Naive thymus-derived CD4-positive, alpha-beta T cell (primary cell): ENCODE results near the gene EPDR1. TPM values are rescaled to one million over a fixed set of nuclear protein-coding genes. Genes with fewer than 3 reads are reported as not detected.

ENCODE experiments used
- ATAC-seq: fragments of 150-1000 bp; cut with Tn5 transposase; 2 replicates; pipeline ENCODE4 v1.10.0; 2021; ENCODE audit warnings: mild to moderate bottlenecking, moderate library complexity
- CTCF ChIA-PET: fragments of 350-600 bp; sonication (Branson Sonifier 250); formaldehyde crosslinking; loops from one replicate; lab custom pipeline; 2021; ENCODE audit warnings: antibody characterized with exemption; lab: Charles Lee
- POLR2A ChIA-PET: fragments of 350-600 bp; sonication (Branson Sonifier 250); formaldehyde crosslinking; loops from one replicate; lab custom pipeline; 2021; ENCODE audit warnings: antibody characterized with exemption, inconsistent platforms; lab: Charles Lee
- DNase-seq, 9 donors: peaks; one replicate each; pipeline versions ENCODE4 v3.0.0 to v3.0.0-alpha.2; 2020 to 2022; ENCODE audit warnings: mixed read lengths in 1 of 9
- H3K27ac ChIP-seq: one replicate; pipeline ENCODE4 v1.7.0; 2013; ENCODE audit warnings: mild to moderate bottlenecking, low read depth, low read length, moderate library complexity
- H3K27me3 ChIP-seq, 2 donors: one replicate each; pipeline ENCODE4 v1.7.0; 2013; ENCODE audit warnings: low read length in 2 of 2, mild to moderate bottlenecking in 2 of 2, moderate library complexity in 2 of 2; ENCODE audit not compliant: control insufficient read depth in 2 of 2, insufficient read depth in 2 of 2
- H3K36me3 ChIP-seq, 3 experiments: 1 replicate in 2 of 3; 2 replicates in 1 of 3; pipeline ENCODE4 v1.7.0; 2013; ENCODE audit warnings: low read length in 3 of 3, mild to moderate bottlenecking in 3 of 3, moderate library complexity in 1 of 3; ENCODE audit not compliant: insufficient read depth in 3 of 3, control insufficient read depth in 2 of 3
- H3K4me1 ChIP-seq, 2 donors: one replicate each; pipeline ENCODE4 v1.7.0; 2013; ENCODE audit warnings: low read length in 2 of 2, mild to moderate bottlenecking in 2 of 2, moderate library complexity in 1 of 2; ENCODE audit not compliant: control insufficient read depth in 2 of 2, insufficient read depth in 2 of 2
- H3K4me3 ChIP-seq: 2 replicates; pipeline ENCODE4 v1.7.0; 2013; ENCODE audit warnings: mild to moderate bottlenecking, low read length
- H3K9me3 ChIP-seq, 3 experiments: 1 replicate in 2 of 3; 2 replicates in 1 of 3; pipeline ENCODE4 v1.7.0; 2013; ENCODE audit warnings: low read length in 3 of 3; ENCODE audit not compliant: control insufficient read depth in 2 of 3
- H3K27ac Mint-ChIP-seq, 9 donors: one replicate each; pipeline ENCODE4 v1.8.0; 2020 to 2022; ENCODE audit warnings: mixed read lengths in 9 of 9, mild to moderate bottlenecking in 8 of 9, moderate library complexity in 5 of 9, inconsistent platforms in 2 of 9
- H3K27me3 Mint-ChIP-seq, 5 donors: one replicate each; pipeline ENCODE4 v1.8.0; 2021 to 2022; ENCODE audit warnings: mixed read lengths in 5 of 5, mild to moderate bottlenecking in 1 of 5
- H3K36me3 Mint-ChIP-seq, 5 donors: one replicate each; pipeline ENCODE4 v1.8.0; 2020 to 2022; ENCODE audit warnings: mixed read lengths in 5 of 5, mild to moderate bottlenecking in 3 of 5, inconsistent platforms in 1 of 5
- H3K4me1 Mint-ChIP-seq, 7 donors: one replicate each; pipeline ENCODE4 v1.8.0; 2020 to 2022; ENCODE audit warnings: mixed read lengths in 7 of 7, mild to moderate bottlenecking in 3 of 7, inconsistent platforms in 1 of 7
- H3K4me3 Mint-ChIP-seq, 10 donors: one replicate each; pipeline ENCODE4 v1.8.0; 2020 to 2022; ENCODE audit warnings: mild to moderate bottlenecking in 10 of 10, mixed read lengths in 10 of 10, moderate library complexity in 6 of 10, inconsistent platforms in 2 of 10
- H3K9me3 Mint-ChIP-seq, 11 donors: one replicate each; pipeline ENCODE4 v1.8.0; 2020 to 2022; ENCODE audit warnings: mixed read lengths in 11 of 11, mild to moderate bottlenecking in 4 of 11, inconsistent platforms in 1 of 11, moderate library complexity in 1 of 11
- intact Hi-C, 2 donors: fragments of 100-400 bp; cut with micrococcal nuclease; formaldehyde crosslinking; loops; one replicate each; pipeline ENCODE4 v1.15.1; 2023
- polyA plus RNA-seq, 2 donors: library from polyadenylated mRNA; unstranded; fragments of 300-500 nt; fragmentation: Illumina TruSeq; gene quantifications; one replicate each; pipeline ENCODE4 v1.2.3, GENCODE V29; 2021
- total RNA-seq, 6 experiments: library from RNA in 5 of 6; stranded (reverse) in 5 of 6; gene quantifications; 1 replicate in 5 of 6; 2 replicates in 1 of 6; pipeline ENCODE4 v1.2.3 and lab custom pipeline; 2021 to 2026

The EPDR1 gene
- total and polyA plus RNA-seq, 7 experiments from 2014 or later = 0.43 to 3.3 (median 1.0) TPM; not detected in 1

- peaks cover 5 to 23% (median 15%) of the 10 kb centered on the region in 5 donors for H3K27me3 Mint-ChIP-seq
- no peak overlapping the region for H3K27ac Mint-ChIP-seq
- no peak for DNase-seq
- H3K36me3 ChIP-seq = no peaks in the 10 kb centered on the region
- peaks cover 0 to 18% (median 7%) of the 10 kb centered on the region in 11 donors for H3K9me3 Mint-ChIP-seq
- H3K4me1 Mint-ChIP-seq = no peaks in the 10 kb centered on the region
- no peak overlapping the region for H3K4me3 Mint-ChIP-seq
- no peak overlapping the region for H3K27ac ChIP-seq
- H3K9me3 ChIP-seq = no peaks in the 10 kb centered on the region
- no peaks in the 10 kb centered on the region for H3K4me1 ChIP-seq
- ChIA-PET CTCF (no interaction called here), POLR2A (no interaction called here)
- no peaks in the 10 kb centered on the region for H3K36me3 Mint-ChIP-seq
- no peak for ATAC-seq
- intact Hi-C loops = no loop called here
- peaks cover 0 to 7% of the 10 kb centered on the region in 2 donors for H3K27me3 ChIP-seq
- H3K4me3 ChIP-seq = no peak overlapping the region
Measured at GRCh38 chr7:38000272-38000671, 79.8 kb downstream of the EPDR1 start.

Other genes with a start within 250 kb of the EPDR1 start
- gene GPR141, start 236.9 kb upstream of the EPDR1 start, total RNA-seq = 10 to 100 TPM in 1 of 5 experiments, 1 to 10 TPM in 1, under 1 TPM in 1, not detected in 2; 0.38 to 16.4 (median 1.1) TPM
- gene GPR141, start 236.9 kb upstream of the EPDR1 start, polyA plus RNA-seq = not detected
- gene NME8, start 72.0 kb upstream of the EPDR1 start, total RNA-seq = 1 to 10 TPM in 2 of 5 experiments, not detected in 3; 2.7 to 5.5 TPM
- gene NME8, start 72.0 kb upstream of the EPDR1 start, polyA plus RNA-seq = not detected
- not detected for gene SFRP4, start 3.8 kb upstream of the EPDR1 start, total RNA-seq
- not detected for gene SFRP4, start 3.8 kb upstream of the EPDR1 start, polyA plus RNA-seq